WTC11 (cell line): ENCODE measurements around the gene FTCD. TPM values are rescaled to one million over a fixed set of nuclear protein-coding genes. Genes with fewer than 3 reads are reported as not detected.

Experiments
- ATAC-seq: fragments of 200-7000 bp; cut with Tn5 transposase; 2 replicates; pipeline ENCODE4 v1.10.0; 2021; ENCODE audit warnings: mild to moderate bottlenecking, moderate library complexity
- CTCF ChIA-PET: fragments of 300-600 bp; sonication (Branson Sonifier 250); formaldehyde crosslinking; loops from one replicate; lab custom pipeline; 2021; ENCODE audit warnings: antibody characterized with exemption; lab: Charles Lee
- POLR2A ChIA-PET: fragments of 350-600 bp; sonication (Branson Sonifier 250); formaldehyde crosslinking; loops from one replicate; lab custom pipeline; 2021; ENCODE audit warnings: antibody characterized with exemption; lab: Charles Lee
- DNase-seq: peaks from one replicate; pipeline ENCODE4 v3.0.0; 2021; ENCODE audit warnings: low spot score
- H3K27ac Mint-ChIP-seq: 2 replicates; pipeline ENCODE4 v1.8.0; 2021; ENCODE audit warnings: mixed read lengths
- H3K27me3 Mint-ChIP-seq: 2 replicates; pipeline ENCODE4 v1.8.0; 2021; ENCODE audit warnings: low read depth, mild to moderate bottlenecking, moderate library complexity, mixed read lengths
- H3K36me3 Mint-ChIP-seq: 2 replicates; pipeline ENCODE4 v1.8.0; 2021; ENCODE audit warnings: mixed read lengths
- H3K4me1 Mint-ChIP-seq: 2 replicates; pipeline ENCODE4 v1.8.0; 2022; ENCODE audit warnings: mixed read lengths
- H3K4me3 Mint-ChIP-seq: 2 replicates; pipeline ENCODE4 v1.8.0; 2021; ENCODE audit warnings: mild to moderate bottlenecking, moderate library complexity, mixed read lengths
- H3K9me3 Mint-ChIP-seq: 2 replicates; pipeline ENCODE4 v1.8.0; 2021; ENCODE audit warnings: mixed read lengths
- ELF4 ChIP-seq: sonication (generic); formaldehyde crosslinking; IDR thresholded peaks from 2 replicates; pipeline ENCODE4 v1.8.1; 2022; ENCODE audit warnings: low read depth, mild to moderate bottlenecking, moderate library complexity, missing genetic modification reagents
- GABPB1 ChIP-seq: sonication (generic); formaldehyde crosslinking; IDR thresholded peaks from 2 replicates; pipeline ENCODE4 v1.8.1; 2023; ENCODE audit warnings: mild to moderate bottlenecking, missing genetic modification reagents
- GRHL2 ChIP-seq: fragments of 250-450 bp; sonication (Bioruptor Pico); IDR thresholded peaks from 2 replicates; pipeline ENCODE4 v1.8.0; 2022; ENCODE audit warnings: mild to moderate bottlenecking, moderate library complexity; ENCODE audit not compliant: insufficient replicate concordance, severe bottlenecking
- KAT7 ChIP-seq: sonication (generic); formaldehyde crosslinking; IDR thresholded peaks from 2 replicates; pipeline ENCODE4 v1.8.1; 2023; ENCODE audit warnings: missing genetic modification reagents, mild to moderate bottlenecking, borderline replicate concordance
- MXD4 ChIP-seq: fragments of 250-450 bp; sonication (Bioruptor Pico); IDR thresholded peaks from 2 replicates; pipeline ENCODE4 v1.8.0; 2021; ENCODE audit warnings: mild to moderate bottlenecking, moderate library complexity, borderline replicate concordance
- NFE2L1 ChIP-seq: sonication (generic); formaldehyde crosslinking; IDR thresholded peaks from 2 replicates; pipeline ENCODE4 v1.8.1; 2023; ENCODE audit warnings: missing genetic modification reagents
- TEAD4 ChIP-seq: sonication (generic); formaldehyde crosslinking; IDR thresholded peaks from 2 replicates; pipeline ENCODE4 v1.8.0; 2022; ENCODE audit warnings: mild to moderate bottlenecking, missing genetic modification reagents
- ZBTB21 ChIP-seq: sonication (generic); formaldehyde crosslinking; IDR thresholded peaks from 2 replicates; pipeline ENCODE4 v1.8.1; 2023; ENCODE audit warnings: mild to moderate bottlenecking, missing genetic modification reagents, borderline replicate concordance
- ZNF138 ChIP-seq: sonication (generic); formaldehyde crosslinking; conservative IDR thresholded peaks from 2 replicates; pipeline ENCODE4 v1.8.1; 2022; ENCODE audit warnings: mild to moderate bottlenecking, moderate library complexity, missing genetic modification reagents
- ZNF232 ChIP-seq: sonication (generic); formaldehyde crosslinking; IDR thresholded peaks from 2 replicates; pipeline ENCODE4 v1.8.0; 2022; ENCODE audit warnings: mild to moderate bottlenecking, missing genetic modification reagents
- total RNA-seq: library from RNA; stranded (reverse); gene quantifications from 3 replicates; pipeline ENCODE4 v1.2.3, GENCODE V29; 2021
- TF ChIP-seq, protein P1 (sequence below): fragments of 200-600 bp; IDR thresholded peaks from 2 replicates; pipeline ENCODE4 v1.8.0; 2022; ENCODE audit warnings: antibody characterized with exemption
- TF ChIP-seq, protein P2 (sequence below): sonication (generic); formaldehyde crosslinking; IDR thresholded peaks from 2 replicates; pipeline ENCODE4 v1.8.0; 2022; ENCODE audit warnings: mild to moderate bottlenecking, missing genetic modification reagents
- TF ChIP-seq, protein P3 (sequence below): fragments of 250-450 bp; sonication (Bioruptor Pico); conservative IDR thresholded peaks from 2 replicates; pipeline ENCODE4 v1.9.0; 2021; ENCODE audit warnings: mild to moderate bottlenecking
- TF ChIP-seq, protein P4 (sequence below): sonication (generic); formaldehyde crosslinking; IDR thresholded peaks from 2 replicates; pipeline ENCODE4 v1.8.0; 2023; ENCODE audit warnings: mild to moderate bottlenecking, missing genetic modification reagents
- TF ChIP-seq, protein P5 (sequence below): sonication (generic); formaldehyde crosslinking; IDR thresholded peaks from 2 replicates; pipeline ENCODE4 v1.8.1; 2023; ENCODE audit warnings: mild to moderate bottlenecking, missing genetic modification reagents
- TF ChIP-seq, protein P6 (sequence below): sonication (generic); formaldehyde crosslinking; IDR thresholded peaks from 2 replicates; pipeline ENCODE4 v1.8.1; 2022; ENCODE audit warnings: mild to moderate bottlenecking, moderate library complexity, missing genetic modification reagents

FTCD gene
- total RNA-seq, 1 experiment from 2014 or later, result 6.1 TPM

DNA sequence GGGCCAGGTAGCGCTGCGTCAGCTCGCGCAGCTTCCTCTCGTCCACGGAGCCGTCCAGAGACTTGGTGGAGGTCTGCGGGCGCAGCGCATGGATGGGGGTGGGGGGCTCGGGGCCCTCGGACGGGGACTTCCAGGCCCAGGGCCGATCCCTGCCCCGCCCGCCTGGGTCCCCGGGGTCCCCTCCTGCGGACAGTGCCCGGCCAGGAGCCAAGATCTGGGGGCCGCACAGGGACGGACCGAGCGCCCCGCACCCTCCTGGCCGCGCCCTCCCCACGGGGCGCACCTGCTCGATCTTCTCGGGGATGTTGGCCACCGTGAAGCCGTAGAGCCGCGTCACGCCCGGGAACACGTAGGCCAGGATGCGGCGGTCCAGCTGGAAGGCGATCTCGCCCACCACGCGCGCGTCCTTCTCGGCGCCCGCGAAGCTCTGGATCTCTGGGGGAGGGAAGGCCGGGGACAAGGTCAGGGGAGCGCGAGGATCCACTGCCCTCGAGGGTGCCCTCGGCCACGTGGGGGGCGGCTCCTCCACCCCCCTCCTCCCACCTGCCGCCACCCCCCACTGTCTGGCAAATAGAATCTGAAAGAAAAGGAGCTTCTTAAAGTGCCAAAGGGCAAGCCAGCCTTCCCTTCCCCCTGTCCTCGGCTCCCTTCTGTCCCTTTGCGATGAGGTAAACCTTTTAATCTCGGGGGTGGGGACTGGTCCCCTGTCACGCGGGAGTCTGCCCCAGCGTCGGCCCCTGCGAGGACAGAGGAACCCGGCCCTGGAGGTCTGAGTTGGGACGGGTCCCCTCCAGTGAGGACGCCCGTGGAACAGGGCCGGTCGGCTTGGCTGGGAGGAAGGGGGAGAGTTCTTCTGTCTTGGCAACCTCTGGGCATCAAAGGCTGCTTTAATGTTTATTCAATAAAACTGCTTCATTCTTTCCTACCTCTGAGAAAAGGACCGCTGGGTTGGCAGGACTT, 6.5 kb upstream of the FTCD start (continued):
- TF ChIP-seq, protein P1, sequence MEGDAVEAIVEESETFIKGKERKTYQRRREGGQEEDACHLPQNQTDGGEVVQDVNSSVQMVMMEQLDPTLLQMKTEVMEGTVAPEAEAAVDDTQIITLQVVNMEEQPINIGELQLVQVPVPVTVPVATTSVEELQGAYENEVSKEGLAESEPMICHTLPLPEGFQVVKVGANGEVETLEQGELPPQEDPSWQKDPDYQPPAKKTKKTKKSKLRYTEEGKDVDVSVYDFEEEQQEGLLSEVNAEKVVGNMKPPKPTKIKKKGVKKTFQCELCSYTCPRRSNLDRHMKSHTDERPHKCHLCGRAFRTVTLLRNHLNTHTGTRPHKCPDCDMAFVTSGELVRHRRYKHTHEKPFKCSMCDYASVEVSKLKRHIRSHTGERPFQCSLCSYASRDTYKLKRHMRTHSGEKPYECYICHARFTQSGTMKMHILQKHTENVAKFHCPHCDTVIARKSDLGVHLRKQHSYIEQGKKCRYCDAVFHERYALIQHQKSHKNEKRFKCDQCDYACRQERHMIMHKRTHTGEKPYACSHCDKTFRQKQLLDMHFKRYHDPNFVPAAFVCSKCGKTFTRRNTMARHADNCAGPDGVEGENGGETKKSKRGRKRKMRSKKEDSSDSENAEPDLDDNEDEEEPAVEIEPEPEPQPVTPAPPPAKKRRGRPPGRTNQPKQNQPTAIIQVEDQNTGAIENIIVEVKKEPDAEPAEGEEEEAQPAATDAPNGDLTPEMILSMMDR, result no peak
- TF ChIP-seq, protein P2, sequence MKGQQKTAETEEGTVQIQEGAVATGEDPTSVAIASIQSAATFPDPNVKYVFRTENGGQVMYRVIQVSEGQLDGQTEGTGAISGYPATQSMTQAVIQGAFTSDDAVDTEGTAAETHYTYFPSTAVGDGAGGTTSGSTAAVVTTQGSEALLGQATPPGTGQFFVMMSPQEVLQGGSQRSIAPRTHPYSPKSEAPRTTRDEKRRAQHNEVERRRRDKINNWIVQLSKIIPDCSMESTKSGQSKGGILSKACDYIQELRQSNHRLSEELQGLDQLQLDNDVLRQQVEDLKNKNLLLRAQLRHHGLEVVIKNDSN (CRISPR knock-in tag), result no peak
- TF ChIP-seq ZNF232 (no peak), MXD4 (CRISPR knock-in tag) (no peak)

DNA sequence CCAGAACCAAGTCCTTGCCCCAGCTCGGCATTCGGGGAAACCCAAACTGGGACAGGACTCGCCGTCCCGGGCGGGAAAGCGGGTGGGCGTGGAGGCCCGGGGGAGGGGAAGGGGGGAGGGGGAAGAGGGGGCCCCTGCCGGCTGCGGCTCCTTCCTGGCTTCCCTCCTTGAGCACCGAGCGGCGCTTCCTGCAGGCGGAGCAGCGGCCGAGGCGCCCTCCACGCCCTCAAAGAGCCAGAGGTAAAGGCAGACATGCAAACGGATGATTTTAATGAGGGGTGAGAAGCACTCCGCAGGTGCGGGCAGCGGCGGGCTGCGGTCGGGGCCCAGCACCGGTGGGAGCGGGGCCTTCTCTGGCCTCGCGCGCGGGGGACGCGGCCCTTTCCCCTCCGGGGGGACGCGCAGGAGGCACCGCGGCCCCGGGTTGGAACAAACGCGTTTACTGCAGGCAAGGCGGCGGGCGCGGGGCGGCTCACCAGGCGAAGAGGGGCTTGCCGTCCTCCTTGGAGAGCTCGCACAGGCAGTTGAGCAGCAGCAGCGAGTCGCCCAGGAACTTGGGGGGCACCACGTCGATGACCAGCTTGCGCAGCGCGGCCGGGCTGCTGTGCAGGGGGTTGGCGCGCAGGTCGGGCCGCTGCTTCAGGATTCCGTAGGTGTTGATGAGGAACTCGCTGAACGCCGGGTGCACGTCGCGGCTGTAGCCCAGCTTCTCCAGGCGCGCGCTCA, 5.7 kb upstream of the FTCD start:
- Mint-ChIP-seq H3K27me3 (no peaks in the 10 kb centered on the region), H3K4me1 (no peaks in the 10 kb centered on the region), H3K27ac (no peak overlapping the region), H3K9me3 (peaks cover 7% of the 10 kb centered on the region; the same call in 1 of the 2 replicates), H3K36me3 (peaks cover 30% of the 10 kb centered on the region), H3K4me3 (no peak overlapping the region)
- TF ChIP-seq ELF4 (CRISPR knock-in tag), result no peak
- TF ChIP-seq GABPB1 (CRISPR knock-in tag), result no peak
- TF ChIP-seq, protein P3, sequence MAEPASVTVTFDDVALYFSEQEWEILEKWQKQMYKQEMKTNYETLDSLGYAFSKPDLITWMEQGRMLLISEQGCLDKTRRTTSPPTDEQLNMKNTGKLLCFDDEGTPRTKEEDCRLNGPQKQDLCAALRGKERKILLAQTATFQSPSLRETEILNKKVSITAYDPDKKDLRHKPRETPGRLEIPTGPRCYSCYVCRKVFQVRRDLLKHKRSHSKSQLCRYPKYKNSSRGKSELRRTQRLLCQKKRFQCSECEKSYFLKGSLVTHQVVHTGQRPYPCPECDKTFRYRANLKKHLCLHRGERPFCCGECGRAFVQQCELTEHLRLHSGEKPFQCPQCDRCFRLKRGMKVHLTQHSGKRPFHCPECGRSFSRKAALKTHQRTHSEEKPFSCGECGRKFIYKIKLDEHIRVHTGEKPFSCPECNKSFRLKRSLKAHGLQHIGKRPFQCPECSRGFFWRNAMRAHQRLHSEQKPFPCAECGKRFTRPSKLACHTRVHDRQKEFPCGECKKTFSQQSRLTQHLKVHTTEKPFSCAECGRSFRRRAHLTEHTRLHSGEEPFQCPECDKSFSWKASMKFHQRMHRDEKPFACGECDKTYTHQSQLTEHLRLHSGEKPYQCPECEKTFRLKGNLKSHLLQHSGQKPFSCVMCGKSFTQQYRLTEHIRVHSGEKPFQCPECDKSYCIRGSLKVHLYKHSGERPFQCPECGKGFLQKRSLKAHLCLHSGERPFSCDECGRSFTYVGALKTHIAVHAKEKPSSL (CRISPR knock-in tag), result no peak
- TF ChIP-seq, protein P4, sequence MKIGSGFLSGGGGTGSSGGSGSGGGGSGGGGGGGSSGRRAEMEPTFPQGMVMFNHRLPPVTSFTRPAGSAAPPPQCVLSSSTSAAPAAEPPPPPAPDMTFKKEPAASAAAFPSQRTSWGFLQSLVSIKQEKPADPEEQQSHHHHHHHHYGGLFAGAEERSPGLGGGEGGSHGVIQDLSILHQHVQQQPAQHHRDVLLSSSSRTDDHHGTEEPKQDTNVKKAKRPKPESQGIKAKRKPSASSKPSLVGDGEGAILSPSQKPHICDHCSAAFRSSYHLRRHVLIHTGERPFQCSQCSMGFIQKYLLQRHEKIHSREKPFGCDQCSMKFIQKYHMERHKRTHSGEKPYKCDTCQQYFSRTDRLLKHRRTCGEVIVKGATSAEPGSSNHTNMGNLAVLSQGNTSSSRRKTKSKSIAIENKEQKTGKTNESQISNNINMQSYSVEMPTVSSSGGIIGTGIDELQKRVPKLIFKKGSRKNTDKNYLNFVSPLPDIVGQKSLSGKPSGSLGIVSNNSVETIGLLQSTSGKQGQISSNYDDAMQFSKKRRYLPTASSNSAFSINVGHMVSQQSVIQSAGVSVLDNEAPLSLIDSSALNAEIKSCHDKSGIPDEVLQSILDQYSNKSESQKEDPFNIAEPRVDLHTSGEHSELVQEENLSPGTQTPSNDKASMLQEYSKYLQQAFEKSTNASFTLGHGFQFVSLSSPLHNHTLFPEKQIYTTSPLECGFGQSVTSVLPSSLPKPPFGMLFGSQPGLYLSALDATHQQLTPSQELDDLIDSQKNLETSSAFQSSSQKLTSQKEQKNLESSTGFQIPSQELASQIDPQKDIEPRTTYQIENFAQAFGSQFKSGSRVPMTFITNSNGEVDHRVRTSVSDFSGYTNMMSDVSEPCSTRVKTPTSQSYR (CRISPR knock-in tag), result no peak
- TF ChIP-seq, protein P5, sequence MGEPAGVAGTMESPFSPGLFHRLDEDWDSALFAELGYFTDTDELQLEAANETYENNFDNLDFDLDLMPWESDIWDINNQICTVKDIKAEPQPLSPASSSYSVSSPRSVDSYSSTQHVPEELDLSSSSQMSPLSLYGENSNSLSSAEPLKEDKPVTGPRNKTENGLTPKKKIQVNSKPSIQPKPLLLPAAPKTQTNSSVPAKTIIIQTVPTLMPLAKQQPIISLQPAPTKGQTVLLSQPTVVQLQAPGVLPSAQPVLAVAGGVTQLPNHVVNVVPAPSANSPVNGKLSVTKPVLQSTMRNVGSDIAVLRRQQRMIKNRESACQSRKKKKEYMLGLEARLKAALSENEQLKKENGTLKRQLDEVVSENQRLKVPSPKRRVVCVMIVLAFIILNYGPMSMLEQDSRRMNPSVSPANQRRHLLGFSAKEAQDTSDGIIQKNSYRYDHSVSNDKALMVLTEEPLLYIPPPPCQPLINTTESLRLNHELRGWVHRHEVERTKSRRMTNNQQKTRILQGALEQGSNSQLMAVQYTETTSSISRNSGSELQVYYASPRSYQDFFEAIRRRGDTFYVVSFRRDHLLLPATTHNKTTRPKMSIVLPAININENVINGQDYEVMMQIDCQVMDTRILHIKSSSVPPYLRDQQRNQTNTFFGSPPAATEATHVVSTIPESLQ (CRISPR knock-in tag), result no peak
- TF ChIP-seq NFE2L1 (CRISPR knock-in tag), result no peak
- no peak for TF ChIP-seq KAT7 (CRISPR knock-in tag)
- no peak for TF ChIP-seq ZNF138
- TF ChIP-seq TEAD4, result no peak
- no peak for TF ChIP-seq ZBTB21 (CRISPR knock-in tag)
- TF ChIP-seq GRHL2 (CRISPR knock-in tag), result no peak
- TF ChIP-seq, protein P6, sequence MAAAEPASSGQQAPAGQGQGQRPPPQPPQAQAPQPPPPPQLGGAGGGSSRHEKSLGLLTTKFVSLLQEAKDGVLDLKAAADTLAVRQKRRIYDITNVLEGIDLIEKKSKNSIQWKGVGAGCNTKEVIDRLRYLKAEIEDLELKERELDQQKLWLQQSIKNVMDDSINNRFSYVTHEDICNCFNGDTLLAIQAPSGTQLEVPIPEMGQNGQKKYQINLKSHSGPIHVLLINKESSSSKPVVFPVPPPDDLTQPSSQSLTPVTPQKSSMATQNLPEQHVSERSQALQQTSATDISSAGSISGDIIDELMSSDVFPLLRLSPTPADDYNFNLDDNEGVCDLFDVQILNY (CRISPR knock-in tag), result no peak
- ChIA-PET CTCF (interaction anchor here (0.6 to 1.8 kb wide), 4 partner anchors 8 to 240 kb away, joined by 3 to 8 read pairs (median 4); no protein-coding TSS in a partner anchor), POLR2A (no interaction called here)
- DNase-seq (no peak), ATAC-seq (no peak)
